Activated CD8-positive, alpha-beta memory T cell treated with anti-CD3 and anti-CD28 coated beads for 1 hour (primary cell): Measurements from ENCODE around the gene DUSP22.

ENCODE experiments used
- DNase-seq, 2 donors: peaks; one replicate each; pipeline ENCODE4 v3.0.0-alpha.2; 2020; ENCODE audit warnings: low read depth in 1 of 2; ENCODE audit errors: extremely low read depth in 1 of 2

The DUSP22 gene

GRCh38 chr6:349491-349921 is 57.2 kb downstream of the DUSP22 start:
- no peak for DNase-seq

GRCh38 chr6:350371-350770 is 58.1 kb downstream of the DUSP22 start:
- no peak for DNase-seq

- DNase-seq, result no peak
These were observed 59.0 kb downstream of the DUSP22 start for GRCh38 chr6:351011-351866.

DNA sequence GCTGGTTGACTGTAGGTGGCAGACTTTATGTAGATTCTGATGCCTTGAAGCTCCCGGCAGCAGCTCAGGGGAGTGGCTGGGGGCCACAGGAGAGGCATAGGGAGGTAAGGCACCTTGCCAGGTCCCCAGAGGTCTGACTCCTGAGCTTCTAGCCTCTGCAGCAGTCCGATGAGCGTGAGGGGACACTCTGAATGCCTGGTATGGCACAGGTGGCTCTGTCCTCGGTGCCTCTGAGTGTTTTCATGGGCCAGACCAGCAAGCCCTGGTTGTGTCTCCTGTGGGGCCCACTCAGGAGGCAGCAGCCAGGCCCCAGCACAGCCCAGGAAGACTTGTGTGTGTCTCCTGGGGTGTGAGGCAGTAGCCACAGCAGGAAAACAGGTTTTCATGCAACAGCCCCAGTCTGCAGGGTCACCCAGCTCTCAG is 59.6 kb downstream of the DUSP22 start:
- no peak for DNase-seq

DNA sequence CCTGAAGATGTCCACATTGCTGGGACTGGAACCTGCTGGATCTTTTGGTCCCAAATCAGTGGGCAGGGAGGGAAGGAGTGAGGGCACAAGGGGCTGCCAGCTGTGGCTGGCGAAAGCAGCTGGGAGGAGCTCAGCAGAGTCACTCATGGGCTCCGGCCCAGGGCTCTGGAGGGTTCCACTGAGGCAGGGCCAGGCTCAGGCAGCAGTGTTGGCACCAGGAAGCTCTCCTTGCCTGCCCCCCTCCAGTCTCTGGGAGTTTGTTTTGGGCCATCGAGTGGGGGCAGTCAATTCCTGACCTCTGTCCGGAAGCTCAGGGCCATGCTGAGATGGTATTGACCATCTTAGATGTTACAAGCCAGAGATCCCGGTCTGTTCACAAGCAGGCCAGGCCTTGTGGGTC is 60.2 kb downstream of the DUSP22 start:
- no peak for DNase-seq

GRCh38 chr6:352896-353470 is 60.7 kb downstream of the DUSP22 start:
- DNase-seq, result no peak

DNA sequence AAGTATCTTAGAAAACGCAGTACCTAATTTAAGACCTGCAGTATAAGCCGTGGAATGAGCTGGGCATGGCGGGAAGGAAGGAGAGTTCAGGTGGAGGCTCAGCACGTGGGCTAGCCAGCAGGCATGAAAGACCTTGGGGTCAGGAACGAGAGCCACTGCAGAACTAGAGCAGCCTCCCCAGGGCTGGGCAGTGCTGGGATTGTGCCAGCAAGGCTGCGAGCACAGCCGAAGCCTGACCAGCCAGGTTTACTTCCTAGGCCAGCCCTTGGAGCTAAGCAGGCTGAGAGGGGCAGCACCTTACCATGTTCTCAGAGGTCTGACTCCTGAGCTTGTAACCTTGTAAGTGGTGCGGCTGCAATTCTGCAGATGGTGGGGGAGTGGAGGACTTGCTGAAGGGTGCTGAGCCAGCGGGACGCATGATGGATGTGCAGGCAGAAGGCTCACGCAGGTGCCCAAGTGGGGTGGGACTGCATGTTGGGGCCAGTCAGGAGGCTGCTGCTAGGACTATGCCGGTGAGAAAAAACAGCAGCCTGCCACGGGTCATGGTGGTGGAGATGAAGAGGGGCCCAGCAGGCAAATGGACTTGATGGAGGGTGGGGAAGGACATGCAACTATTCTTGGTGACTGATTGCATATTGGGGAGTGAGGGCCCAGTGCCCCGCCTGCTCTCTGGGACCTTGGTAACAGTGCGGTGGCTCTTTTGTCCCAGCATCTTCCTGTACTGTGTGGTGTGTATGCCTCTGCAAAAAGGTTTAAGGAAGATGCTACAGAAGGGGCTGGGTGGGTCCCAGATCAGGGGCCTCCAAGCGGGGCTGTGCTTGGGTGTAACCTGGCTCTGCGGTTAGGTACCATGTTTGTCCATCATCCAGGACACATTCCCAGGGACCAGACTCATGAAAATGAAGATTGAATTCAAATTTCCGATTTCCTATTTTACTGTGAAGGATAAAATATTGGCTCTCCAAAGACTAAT is 61.6 kb downstream of the DUSP22 start:
- DNase-seq, result no peak

DNA sequence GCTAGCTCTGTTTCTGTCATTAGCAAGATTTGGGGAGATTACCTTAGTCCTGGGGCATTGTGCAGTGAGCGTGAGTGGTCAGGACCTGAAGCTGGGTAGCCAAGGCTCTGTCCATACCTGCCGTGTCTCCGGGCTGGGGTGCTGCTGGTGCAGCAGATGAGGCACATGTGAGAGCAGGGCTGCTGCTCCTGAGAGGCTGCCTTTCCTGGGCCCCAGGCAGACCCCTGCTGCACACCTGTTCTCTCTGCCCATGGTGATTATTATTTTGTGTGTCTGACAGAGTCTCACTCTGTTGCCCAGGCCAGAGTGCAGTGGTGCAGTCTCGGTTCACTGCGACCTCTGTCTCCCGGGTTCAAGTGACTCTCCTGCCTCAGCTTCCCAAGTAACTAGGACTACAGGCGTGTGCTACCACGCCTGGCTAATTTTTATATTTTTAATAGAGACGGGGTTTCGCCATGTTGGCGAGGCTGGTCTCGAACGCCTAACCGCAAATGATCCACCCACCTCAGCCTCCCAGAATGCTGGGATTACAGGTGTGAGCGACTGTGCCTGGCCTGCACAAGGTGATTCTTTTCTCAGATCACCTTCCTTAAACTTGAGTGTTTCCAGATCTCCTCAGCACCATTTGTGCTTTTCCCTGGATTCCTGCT is 62.5 kb downstream of the DUSP22 start:
- DNase-seq, result no peak

DNA sequence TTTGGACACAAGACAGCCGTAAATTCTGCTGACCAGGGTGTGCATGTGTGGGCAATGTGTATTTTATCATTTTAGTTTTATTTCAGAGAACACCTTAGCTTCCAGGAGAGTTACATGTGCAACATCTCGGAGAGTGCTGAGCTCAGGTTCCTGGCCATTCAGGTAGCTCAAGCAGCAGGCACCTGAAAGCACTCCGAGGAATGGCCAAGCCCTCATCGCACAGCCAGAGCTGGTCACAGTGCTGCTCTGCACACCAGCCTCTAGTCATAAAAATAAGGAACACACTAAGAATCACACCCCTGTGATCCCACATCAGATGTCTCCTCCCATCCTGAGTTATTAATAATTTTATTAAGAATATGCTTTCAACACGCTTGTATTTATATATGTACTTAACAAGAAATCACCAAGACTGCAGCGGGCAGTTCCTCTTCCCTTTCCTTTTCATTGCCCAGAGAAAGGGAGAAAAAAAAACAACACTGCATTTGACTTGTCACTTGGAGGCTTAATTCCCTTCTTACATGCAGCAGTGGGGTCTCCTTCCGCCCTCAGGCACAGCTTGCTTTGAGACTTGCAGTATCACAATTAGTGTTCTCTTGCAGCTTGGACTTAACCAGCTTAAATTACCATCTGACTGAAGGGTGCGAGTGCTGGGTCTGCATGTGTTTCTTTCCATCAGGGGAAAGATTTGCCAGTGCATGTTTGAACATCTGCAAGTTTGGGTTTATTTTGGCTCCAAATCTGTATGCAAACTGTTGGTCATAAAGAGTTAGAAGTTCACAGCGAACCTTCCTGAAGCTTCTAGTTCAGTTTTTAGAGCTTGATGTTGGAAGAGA is 63.3 kb downstream of the DUSP22 start:
- no peak for DNase-seq

GRCh38 chr6:356828-357251 is 64.6 kb downstream of the DUSP22 start:
- no peak for DNase-seq

GRCh38 chr6:357261-357790 is 65.0 kb downstream of the DUSP22 start:
- no peak for DNase-seq

GRCh38 chr6:357791-358341 is 65.6 kb downstream of the DUSP22 start:
- DNase-seq, result no peak

- DNase-seq, result no peak
These were observed 66.1 kb downstream of the DUSP22 start for GRCh38 chr6:358432-358831.

GRCh38 chr6:358847-359246 is 66.6 kb downstream of the DUSP22 start:
- no peak for DNase-seq

- DNase-seq, result no peak
These were observed 67.2 kb downstream of the DUSP22 start for GRCh38 chr6:359261-360035.

GRCh38 chr6:360349-360748 is 68.1 kb downstream of the DUSP22 start:
- DNase-seq, result no peak

GRCh38 chr6:360764-361373 is 68.6 kb downstream of the DUSP22 start:
- DNase-seq, result no peak
